WTC11 (cell line): ENCODE measurements around the gene LSR.
"Not testable (repeated sequence)": the region's sequence is repeated elsewhere in the genome, so short reads cannot be mapped to it uniquely, and the experiment has no call there.

Source experiments
- ATF3 ChIP-seq: sonication (generic); formaldehyde crosslinking; conservative IDR thresholded peaks from 2 replicates; pipeline ENCODE4 v1.8.1; 2022; ENCODE audit warnings: mild to moderate bottlenecking, missing genetic modification reagents
- CTCF ChIP-seq: fragments of 200-600 bp; IDR thresholded peaks from 2 replicates; pipeline ENCODE4 v1.8.0; 2022; ENCODE audit warnings: antibody characterized with exemption
- TEAD1 ChIP-seq: sonication (generic); formaldehyde crosslinking; IDR thresholded peaks from 2 replicates; pipeline ENCODE4 v1.8.0; 2022; ENCODE audit warnings: mild to moderate bottlenecking, missing genetic modification reagents
- TP53 ChIP-seq: sonication (generic); formaldehyde crosslinking; IDR thresholded peaks from 2 replicates; pipeline ENCODE4 v1.8.1; 2023; ENCODE audit warnings: mild to moderate bottlenecking, missing genetic modification reagents

- not testable (repeated sequence) for TF ChIP-seq CTCF; ATF3 (CRISPR knock-in tag); TEAD1 (CRISPR knock-in tag); TP53 (CRISPR knock-in tag)
These were observed 9.2 kb upstream of the LSR start for GRCh38 chr19:35239597-35239996.
